ENCODE results near the gene ZNF45.
"Not testable (repeated sequence)": the region's sequence is repeated elsewhere in the genome, so short reads cannot be mapped to it uniquely, and the experiment has no call there.

DNA sequence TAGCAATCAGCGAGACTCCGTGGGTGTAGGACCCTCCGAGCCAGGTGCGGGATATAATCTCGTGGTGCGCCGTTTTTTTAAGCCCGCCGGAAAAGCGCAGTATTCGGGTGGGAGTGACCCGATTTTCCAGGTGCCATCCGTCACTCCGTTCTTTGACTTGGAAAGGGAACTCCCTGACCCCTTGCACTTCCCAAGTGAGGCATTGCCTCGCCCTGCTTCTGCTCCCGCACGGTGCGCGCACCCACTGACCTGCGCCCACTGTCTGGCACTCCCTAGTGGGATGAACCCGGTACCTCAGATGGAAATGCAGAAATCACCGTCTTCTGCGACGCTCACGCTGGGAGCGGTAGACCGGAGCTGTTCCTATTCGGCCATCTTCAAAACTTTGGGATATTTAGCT, 68.2 kb downstream of the ZNF45 start:
- TF ChIP-seq, protein P1, sequence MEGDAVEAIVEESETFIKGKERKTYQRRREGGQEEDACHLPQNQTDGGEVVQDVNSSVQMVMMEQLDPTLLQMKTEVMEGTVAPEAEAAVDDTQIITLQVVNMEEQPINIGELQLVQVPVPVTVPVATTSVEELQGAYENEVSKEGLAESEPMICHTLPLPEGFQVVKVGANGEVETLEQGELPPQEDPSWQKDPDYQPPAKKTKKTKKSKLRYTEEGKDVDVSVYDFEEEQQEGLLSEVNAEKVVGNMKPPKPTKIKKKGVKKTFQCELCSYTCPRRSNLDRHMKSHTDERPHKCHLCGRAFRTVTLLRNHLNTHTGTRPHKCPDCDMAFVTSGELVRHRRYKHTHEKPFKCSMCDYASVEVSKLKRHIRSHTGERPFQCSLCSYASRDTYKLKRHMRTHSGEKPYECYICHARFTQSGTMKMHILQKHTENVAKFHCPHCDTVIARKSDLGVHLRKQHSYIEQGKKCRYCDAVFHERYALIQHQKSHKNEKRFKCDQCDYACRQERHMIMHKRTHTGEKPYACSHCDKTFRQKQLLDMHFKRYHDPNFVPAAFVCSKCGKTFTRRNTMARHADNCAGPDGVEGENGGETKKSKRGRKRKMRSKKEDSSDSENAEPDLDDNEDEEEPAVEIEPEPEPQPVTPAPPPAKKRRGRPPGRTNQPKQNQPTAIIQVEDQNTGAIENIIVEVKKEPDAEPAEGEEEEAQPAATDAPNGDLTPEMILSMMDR (conservative IDR thresholded peaks at IDR 0.05; ENCODE audit: low read depth, low read length), result not testable (repeated sequence)
- TF ChIP-seq EZH2 (IDR thresholded peaks at IDR 0.05; ENCODE audit: borderline replicate concordance, low read depth, low read length, poor library complexity, severe bottlenecking), result not testable (repeated sequence)

All from A673 (cell line).